IPS DF 4.7 (cell line): ENCODE results near the gene ESRRA.

ENCODE experiments used
- DNase-seq: peaks from one replicate; pipeline ENCODE4 v3.0.0-alpha.2; 2013; ENCODE audit warnings: low spot score; ENCODE audit errors: extremely low read depth

ESRRA gene

GRCh38 chr11:64330888-64331287 lies 25.6 kb downstream of the ESRRA start:
- DNase-seq: no peak

GRCh38 chr11:64331569-64332371 lies 26.4 kb downstream of the ESRRA start:
- no peak for DNase-seq

- no peak for DNase-seq
Observed at GRCh38 chr11:64333556-64333955, 28.2 kb downstream of the ESRRA start.

- no peak for DNase-seq
Observed at GRCh38 chr11:64334764-64335735, 29.7 kb downstream of the ESRRA start.

GRCh38 chr11:64337538-64338249 lies 32.4 kb downstream of the ESRRA start:
- no peak for DNase-seq

GRCh38 chr11:64338716-64339115 lies 33.4 kb downstream of the ESRRA start:
- no peak for DNase-seq

GRCh38 chr11:64339286-64339685 lies 34.0 kb downstream of the ESRRA start:
- DNase-seq: no peak

- no peak for DNase-seq
Observed at GRCh38 chr11:64339754-64340408, 34.6 kb downstream of the ESRRA start, which contains the start of gene CCDC88B. Gene CCDC88B, plus strand, starts transcription at chr11:64340204. Its CDS starts 63 bp downstream, at chr11:64340267.

GRCh38 chr11:64340671-64341335 lies 35.5 kb downstream of the ESRRA start:
- DNase-seq: no peak

GRCh38 chr11:64341429-64341828 lies 36.1 kb downstream of the ESRRA start:
- DNase-seq: no peak

- DNase-seq: no peak
Observed at GRCh38 chr11:64341851-64342791, 36.8 kb downstream of the ESRRA start.

GRCh38 chr11:64342869-64343745 lies 37.8 kb downstream of the ESRRA start:
- no peak for DNase-seq

GRCh38 chr11:64343767-64344559 lies 38.6 kb downstream of the ESRRA start:
- no peak for DNase-seq

- no peak for DNase-seq
Observed at GRCh38 chr11:64344787-64345186, 39.5 kb downstream of the ESRRA start.

- no peak for DNase-seq
Observed at GRCh38 chr11:64347193-64347867, 42.0 kb downstream of the ESRRA start.

- no peak for DNase-seq
Observed at GRCh38 chr11:64348383-64349024, 43.2 kb downstream of the ESRRA start.

GRCh38 chr11:64349025-64349387 lies 43.7 kb downstream of the ESRRA start:
- DNase-seq: no peak
